ENCODE results near the gene RNF213.
"Not testable (repeated sequence)": the region's sequence is repeated elsewhere in the genome, so short reads cannot be mapped to it uniquely, and the experiment has no call there.

The RNF213 gene

GRCh38 chr17:80320496-80320895 is 59.8 kb downstream of the RNF213 start:
- no peak for DNase-seq (ENCODE audit: low spot score)

GRCh38 chr17:80322864-80323263 is 62.2 kb downstream of the RNF213 start:
- DNase-seq (ENCODE audit: low spot score), result no peak

- DNase-seq (ENCODE audit: low spot score), result no peak
Observed at GRCh38 chr17:80323982-80324381, 63.3 kb downstream of the RNF213 start.

- DNase-seq (ENCODE audit: low spot score), result peak; percentile 30
Observed at GRCh38 chr17:80327518-80327917, 66.9 kb downstream of the RNF213 start.

DNA sequence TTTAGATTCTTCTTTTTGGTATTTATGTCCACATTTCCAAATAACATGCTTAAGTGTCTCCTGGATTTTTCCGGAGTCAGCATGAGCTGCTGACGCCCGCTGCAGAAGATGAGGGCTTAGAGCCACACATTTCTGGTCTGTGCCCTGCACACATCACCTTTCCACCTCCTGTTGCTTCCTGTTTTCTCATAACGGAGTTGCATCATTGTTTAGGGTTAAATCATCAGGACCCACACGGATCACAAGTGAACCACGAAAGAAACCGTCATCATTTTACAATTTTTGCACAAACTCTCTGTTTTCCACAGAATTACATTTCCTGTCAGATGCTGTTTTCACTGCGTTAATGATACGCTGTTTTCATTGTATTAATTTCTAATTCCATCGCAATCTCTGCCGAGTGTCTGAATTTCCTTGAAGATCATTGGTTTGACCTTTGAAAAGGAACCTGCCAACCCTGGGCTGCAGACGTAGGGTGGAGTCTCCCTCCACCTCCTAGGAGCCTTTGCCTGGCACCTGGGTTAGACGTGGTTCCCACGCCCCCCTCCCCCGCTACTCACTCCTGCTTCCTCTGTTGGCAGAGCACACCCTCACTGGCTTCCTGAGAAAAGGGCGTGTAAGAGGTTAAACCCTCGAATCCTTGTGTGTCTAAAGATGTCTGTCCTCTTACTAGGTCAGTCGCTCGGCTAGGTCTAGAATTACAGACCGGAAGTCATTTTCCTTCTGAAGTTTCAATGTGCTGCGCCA is 68.2 kb downstream of the RNF213 start:
- no peak for DNase-seq (ENCODE audit: low spot score)

GRCh38 chr17:80329421-80329820 is 68.8 kb downstream of the RNF213 start:
- not testable (repeated sequence) for DNase-seq (ENCODE audit: low spot score)

GRCh38 chr17:80330276-80330675 is 69.6 kb downstream of the RNF213 start:
- DNase-seq (ENCODE audit: low spot score), result no peak

GRCh38 chr17:80330938-80331337 is 70.3 kb downstream of the RNF213 start:
- DNase-seq (ENCODE audit: low spot score), result not testable (repeated sequence)

GRCh38 chr17:80331820-80332219 is 71.2 kb downstream of the RNF213 start:
- no peak for DNase-seq (ENCODE audit: low spot score)

- DNase-seq (ENCODE audit: low spot score), result no peak
Observed at GRCh38 chr17:80337195-80337895, 76.7 kb downstream of the RNF213 start.

- no peak for DNase-seq (ENCODE audit: low spot score)
Observed at GRCh38 chr17:80339118-80339517, 78.5 kb downstream of the RNF213 start.

GRCh38 chr17:80339731-80340456 is 79.2 kb downstream of the RNF213 start:
- DNase-seq (ENCODE audit: low spot score), result no peak

- DNase-seq (ENCODE audit: low spot score), result no peak
Observed at GRCh38 chr17:80345321-80345720, 84.7 kb downstream of the RNF213 start.

DNA sequence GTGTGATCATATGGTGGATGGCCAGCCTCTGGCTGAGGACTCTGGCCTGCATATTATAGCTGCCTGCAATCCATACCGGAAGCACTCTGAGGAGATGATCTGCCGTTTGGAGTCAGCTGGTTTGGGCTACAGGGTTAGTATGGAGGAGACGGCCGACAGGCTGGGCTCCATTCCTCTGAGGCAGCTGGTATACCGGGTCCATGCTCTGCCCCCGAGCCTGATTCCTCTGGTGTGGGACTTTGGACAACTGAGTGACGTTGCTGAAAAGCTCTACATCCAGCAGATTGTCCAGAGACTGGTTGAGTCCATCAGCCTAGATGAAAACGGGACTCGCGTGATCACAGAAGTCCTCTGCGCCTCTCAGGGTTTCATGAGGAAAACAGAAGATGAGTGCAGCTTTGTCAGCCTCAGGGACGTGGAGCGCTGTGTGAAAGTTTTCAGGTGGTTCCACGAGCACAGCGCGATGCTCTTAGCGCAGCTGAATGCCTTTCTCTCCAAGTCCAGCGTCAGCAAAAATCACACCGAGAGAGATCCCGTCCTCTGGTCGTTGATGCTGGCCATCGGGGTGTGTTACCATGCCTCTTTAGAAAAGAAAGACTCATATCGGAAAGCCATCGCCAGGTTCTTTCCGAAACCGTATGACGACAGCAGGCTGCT is 85.3 kb downstream of the RNF213 start:
- DNase-seq (ENCODE audit: low spot score), result no peak

GRCh38 chr17:80346498-80347275 is 86.0 kb downstream of the RNF213 start:
- no peak for DNase-seq (ENCODE audit: low spot score)

DNA sequence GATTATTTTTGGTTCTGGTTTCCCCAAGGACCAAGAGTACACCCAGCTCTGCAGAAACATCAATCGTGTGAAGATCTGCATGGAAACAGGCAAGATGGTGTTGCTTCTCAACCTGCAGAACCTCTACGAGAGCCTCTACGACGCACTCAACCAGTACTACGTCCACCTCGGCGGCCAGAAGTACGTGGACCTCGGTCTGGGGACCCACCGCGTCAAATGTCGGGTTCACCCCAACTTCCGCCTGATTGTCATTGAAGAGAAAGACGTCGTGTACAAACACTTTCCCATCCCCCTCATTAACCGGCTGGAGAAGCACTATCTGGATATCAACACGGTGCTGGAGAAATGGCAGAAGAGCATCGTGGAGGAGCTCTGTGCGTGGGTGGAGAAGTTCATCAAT is 86.9 kb downstream of the RNF213 start:
- no peak for DNase-seq (ENCODE audit: low spot score)

DNA sequence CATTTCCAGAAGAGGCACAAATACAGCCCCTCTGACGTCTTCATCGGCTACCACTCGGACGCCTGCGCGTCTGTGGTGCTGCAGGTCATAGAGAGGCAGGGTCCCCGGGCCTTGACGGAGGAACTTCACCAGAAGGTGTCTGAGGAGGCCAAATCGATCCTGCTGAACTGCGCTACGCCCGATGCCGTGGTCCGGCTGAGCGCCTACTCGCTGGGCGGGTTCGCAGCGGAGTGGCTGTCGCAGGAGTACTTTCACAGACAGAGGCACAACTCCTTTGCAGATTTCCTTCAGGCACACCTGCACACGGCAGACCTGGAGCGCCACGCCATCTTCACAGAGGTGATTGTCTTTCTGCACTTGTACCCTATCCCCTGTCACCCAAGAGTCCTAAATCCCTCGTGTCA is 87.3 kb downstream of the RNF213 start:
- DNase-seq (ENCODE audit: low spot score), result no peak

- DNase-seq (ENCODE audit: low spot score), result no peak
Observed at GRCh38 chr17:80348551-80349150, 88.0 kb downstream of the RNF213 start.

- DNase-seq (ENCODE audit: low spot score), result no peak
Observed at GRCh38 chr17:80349151-80349651, 88.5 kb downstream of the RNF213 start.

DNA sequence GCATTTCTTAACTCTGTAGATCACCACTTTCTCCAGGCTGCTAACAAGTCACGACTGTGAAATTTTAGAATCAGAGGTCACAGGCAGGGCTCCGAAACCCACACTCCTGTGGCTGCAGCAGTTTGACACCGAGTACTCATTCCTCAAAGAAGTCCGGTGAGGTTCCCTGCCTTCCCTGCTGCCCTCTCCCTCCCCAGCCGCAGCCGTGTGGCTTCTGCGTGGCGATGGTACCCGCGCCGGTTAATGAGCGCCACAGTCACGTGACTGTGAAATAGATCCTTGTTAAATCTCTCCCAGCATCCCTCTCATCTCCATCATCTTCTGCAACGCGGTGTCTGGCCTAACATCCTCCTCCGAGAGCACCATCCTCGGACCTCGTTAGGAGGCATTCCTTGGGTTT is 89.1 kb downstream of the RNF213 start:
- no peak for DNase-seq (ENCODE audit: low spot score)
